ENCODE data around the gene PTCD2. TPM values are rescaled to one million over a fixed set of nuclear protein-coding genes. Genes with fewer than 3 reads are reported as not detected.

Gene PTCD2
- total RNA-seq, 4 donors from 2014 or later: 3.1 to 8.7 (median 5.7) TPM

- no peak overlapping the region for H3K4me3 ChIP-seq
- TF ChIP-seq POLR2A (IDR thresholded peaks at IDR 0.05) (no peak), CTCF (IDR thresholded peaks at IDR 0.05) (no peak)
- peaks cover 0 to 17% (median 5%) of the 10 kb centered on the region in 3 donors for H3K4me1 ChIP-seq
- H3K27ac ChIP-seq: no peak overlapping the region
- no peaks in the 10 kb centered on the region for H3K9me3 ChIP-seq
- no peaks in the 10 kb centered on the region for H3K27me3 ChIP-seq
- intact Hi-C loops (cut with DNase I): loop anchor here (10.0 kb wide), 1 partner anchor 162 kb away; no protein-coding TSS in a partner anchor
- peaks cover 0 to 46% (median 6%) of the 10 kb centered on the region in 3 donors for H3K36me3 ChIP-seq
- no peak for DNase-seq
- 65 to 73% methylated on average over 1 of the region's 1 CpG for WGBS, 2 donors
Measured at GRCh38 chr5:72363166-72363802, 43.1 kb downstream of the PTCD2 start.

GRCh38 chr5:72364171-72364570, 44.0 kb downstream of the PTCD2 start:
- Histone ChIP-seq H3K27ac (no peak overlapping the region), H3K4me3 (no peak overlapping the region), H3K9me3 (no peaks in the 10 kb centered on the region), H3K4me1 (peaks cover 0 to 17% (median 5%) of the 10 kb centered on the region in 3 donors), H3K27me3 (no peaks in the 10 kb centered on the region), H3K36me3 (peaks cover 0 to 38% (median 4%) of the 10 kb centered on the region in 3 donors)
- DNase-seq: no peak
- intact Hi-C loops (cut with DNase I): loop anchor here (10.0 kb wide), 1 partner anchor 161 kb away; no protein-coding TSS in a partner anchor
- TF ChIP-seq CTCF (IDR thresholded peaks at IDR 0.05) (no peak), POLR2A (IDR thresholded peaks at IDR 0.05) (no peak)
- 91 to 100% methylated on average over 1 of the region's 1 CpG for WGBS, 2 donors

- H3K4me1 ChIP-seq: peaks cover 0 to 17% (median 5%) of the 10 kb centered on the region in 3 donors
- H3K9me3 ChIP-seq: no peaks in the 10 kb centered on the region
- peaks cover 0 to 30% (median 4%) of the 10 kb centered on the region in 3 donors for H3K36me3 ChIP-seq
- no peak for DNase-seq
- 83 to 97% methylated on average over 1 to 4 of the region's 4 CpGs for whole genome bisulfite sequencing, 2 donors
- no peak for TF ChIP-seq CTCF (IDR thresholded peaks at IDR 0.05)
- no peak for TF ChIP-seq POLR2A (IDR thresholded peaks at IDR 0.05)
- no peak overlapping the region for H3K27ac ChIP-seq
- intact Hi-C loops (cut with DNase I): loop anchor here (10.0 kb wide), 1 partner anchor 160 kb away; no protein-coding TSS in a partner anchor
- no peaks in the 10 kb centered on the region for H3K27me3 ChIP-seq
- no peak overlapping the region for H3K4me3 ChIP-seq
Measured at GRCh38 chr5:72364951-72365350, 44.8 kb downstream of the PTCD2 start.

GRCh38 chr5:72366324-72366976, 46.3 kb downstream of the PTCD2 start:
- Histone ChIP-seq H3K9me3 (no peaks in the 10 kb centered on the region), H3K36me3 (peaks cover 0 to 15% (median 4%) of the 10 kb centered on the region in 3 donors), H3K4me3 (no peak overlapping the region), H3K4me1 (peaks cover 0 to 17% (median 5%) of the 10 kb centered on the region in 3 donors), H3K27me3 (no peaks in the 10 kb centered on the region), H3K27ac (no peak overlapping the region)
- TF ChIP-seq POLR2A (IDR thresholded peaks at IDR 0.05) (no peak), CTCF (IDR thresholded peaks at IDR 0.05) (peak; percentile 42 to 87 (median 78))
- 29 to 39% methylated on average over 7 of the region's 7 CpGs for whole genome bisulfite sequencing, 2 donors
- intact Hi-C loops (cut with DNase I): loop anchor here (10.0 kb wide), 1 partner anchor 158 kb away; no protein-coding TSS in a partner anchor
- no peak for DNase-seq

GRCh38 chr5:72368271-72368670, 48.1 kb downstream of the PTCD2 start:
- H3K4me3 ChIP-seq: no peak overlapping the region
- H3K4me1 ChIP-seq: peaks cover 0 to 14% (median 5%) of the 10 kb centered on the region in 3 donors
- WGBS, 2 donors: 92 to 100% methylated on average over 1 of the region's 1 CpG
- H3K27ac ChIP-seq: no peak overlapping the region
- no peaks in the 10 kb centered on the region for H3K9me3 ChIP-seq
- intact Hi-C loops (cut with DNase I): loop anchor here (10.0 kb wide), 1 partner anchor 157 kb away; no protein-coding TSS in a partner anchor
- no peaks in the 10 kb centered on the region for H3K27me3 ChIP-seq
- TF ChIP-seq CTCF (IDR thresholded peaks at IDR 0.05) (no peak), POLR2A (IDR thresholded peaks at IDR 0.05) (no peak)
- no peak for DNase-seq
- H3K36me3 ChIP-seq: peaks cover 0 to 2% (median 0%) of the 10 kb centered on the region in 3 donors

Measured in esophagus squamous epithelium (tissue), 5 donors.